Measurements from ENCODE around the gene PNMA8C. TPM values are rescaled to one million over a fixed set of nuclear protein-coding genes. Genes with fewer than 3 reads are reported as not detected.
"Not testable (repeated sequence)": the region's sequence is repeated elsewhere in the genome, so short reads cannot be mapped to it uniquely, and the experiment has no call there.

Gene PNMA8C
- total RNA-seq, 1 donor from 2014 or later = not detected

GRCh38 chr19:46456930-46457329, 28.2 kb upstream of the PNMA8C start:
- H3K4me1 Mint-ChIP-seq = no peaks in the 10 kb centered on the region
- intact Hi-C loops (cut with micrococcal nuclease) = no loop called here
- H3K27me3 Mint-ChIP-seq = peaks cover 7% of the 10 kb centered on the region
- H3K27ac Mint-ChIP-seq = no peak overlapping the region
- no peaks in the 10 kb centered on the region for H3K9me3 Mint-ChIP-seq
- H3K4me3 Mint-ChIP-seq = no peak overlapping the region
- no peaks in the 10 kb centered on the region for H3K36me3 Mint-ChIP-seq (ENCODE audit: low read depth)
- no peak for DNase-seq

DNA sequence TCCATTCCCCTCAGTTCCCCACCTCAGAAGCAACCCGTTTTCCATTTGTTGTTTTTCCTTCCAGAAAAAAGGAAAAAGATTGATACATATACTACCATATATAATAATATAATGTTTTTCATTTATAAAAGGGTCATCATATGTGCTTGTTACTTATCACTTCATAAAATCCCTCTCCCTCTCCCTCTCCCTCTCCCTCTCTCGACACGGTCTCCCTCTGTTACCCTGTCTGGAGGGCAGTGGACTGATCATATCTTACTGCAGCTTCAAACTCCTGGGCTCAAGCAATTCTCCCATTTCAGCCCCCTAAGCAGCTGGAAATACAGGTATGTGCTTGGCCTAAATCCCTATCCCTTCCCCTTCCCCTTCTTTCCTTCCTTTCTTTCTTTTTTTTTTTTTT, 25.5 kb upstream of the PNMA8C start:
- Mint-ChIP-seq H3K27me3 (peaks cover 18% of the 10 kb centered on the region), H3K9me3 (no peaks in the 10 kb centered on the region), H3K4me1 (no peaks in the 10 kb centered on the region), H3K27ac (no peak overlapping the region), H3K36me3 (ENCODE audit: low read depth) (no peaks in the 10 kb centered on the region), H3K4me3 (no peak overlapping the region)
- no peak for DNase-seq
- intact Hi-C loops (cut with micrococcal nuclease) = no loop called here

DNA sequence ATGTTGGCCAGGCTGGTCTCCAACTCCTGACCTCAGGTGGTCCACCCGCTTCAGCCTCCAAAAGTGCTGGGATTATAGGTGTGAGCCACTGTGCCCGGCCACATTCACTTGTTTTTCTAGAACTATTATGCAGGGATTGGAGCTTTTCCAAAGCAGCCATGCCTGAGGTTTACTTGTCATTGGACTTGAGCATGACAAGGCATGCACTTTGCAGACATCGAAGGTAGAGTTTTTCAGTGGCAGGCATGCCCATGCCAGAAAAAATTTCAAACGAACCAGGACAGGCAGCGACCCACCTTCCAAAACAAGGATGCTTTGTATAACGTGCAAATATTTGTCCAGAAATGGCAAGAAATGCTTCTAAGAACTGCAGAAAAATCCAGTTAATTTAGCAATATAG, 24.9 kb upstream of the PNMA8C start:
- Mint-ChIP-seq H3K36me3 (ENCODE audit: low read depth) (no peaks in the 10 kb centered on the region), H3K4me1 (no peaks in the 10 kb centered on the region), H3K27ac (no peak overlapping the region), H3K27me3 (peaks cover 18% of the 10 kb centered on the region), H3K4me3 (no peak overlapping the region), H3K9me3 (no peaks in the 10 kb centered on the region)
- intact Hi-C loops (cut with micrococcal nuclease) = no loop called here
- DNase-seq = no peak

DNA sequence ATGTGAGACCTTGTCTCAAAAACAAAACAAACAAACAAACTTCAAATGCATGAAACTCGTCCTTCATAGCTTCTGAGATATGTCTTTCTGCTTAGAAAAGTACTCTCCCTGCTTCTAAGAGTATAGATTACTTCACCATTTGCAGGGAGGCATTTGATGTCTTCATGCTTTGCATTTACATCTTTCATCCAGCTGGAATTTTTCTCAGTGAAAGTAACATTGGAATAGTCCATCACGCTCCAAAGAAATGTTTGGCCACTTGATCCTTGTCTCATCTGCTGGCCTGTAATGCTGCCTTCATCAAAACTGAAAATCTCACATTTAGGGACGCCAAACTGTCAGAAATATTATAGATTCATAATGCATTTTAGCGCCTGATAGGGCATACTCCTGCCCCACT, 23.4 kb upstream of the PNMA8C start:
- H3K27me3 Mint-ChIP-seq = peaks cover 18% of the 10 kb centered on the region
- H3K4me3 Mint-ChIP-seq = no peak overlapping the region
- H3K9me3 Mint-ChIP-seq = no peaks in the 10 kb centered on the region
- no peaks in the 10 kb centered on the region for H3K4me1 Mint-ChIP-seq
- H3K36me3 Mint-ChIP-seq (ENCODE audit: low read depth) = no peaks in the 10 kb centered on the region
- DNase-seq = no peak
- H3K27ac Mint-ChIP-seq = no peak overlapping the region
- intact Hi-C loops (cut with micrococcal nuclease) = no loop called here

DNA sequence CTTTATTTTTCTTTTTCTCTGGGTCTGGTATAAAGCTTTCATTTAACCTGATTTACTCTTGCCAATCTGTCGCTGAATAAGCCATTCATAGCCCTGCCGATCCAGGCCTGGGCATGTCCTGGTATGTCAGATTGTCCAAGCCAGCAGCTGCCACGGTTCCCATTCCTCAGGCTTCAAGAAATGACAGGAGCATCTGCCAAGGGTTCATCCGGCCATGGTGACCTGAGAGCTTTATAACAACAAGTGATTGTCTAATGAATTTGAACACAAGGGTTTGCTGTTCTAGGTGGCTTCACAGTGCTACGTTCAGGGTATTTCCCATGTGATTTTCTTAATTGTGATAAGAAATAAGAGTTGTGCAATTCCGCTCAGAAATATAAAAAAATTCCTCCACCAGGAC, 22.6 kb upstream of the PNMA8C start:
- intact Hi-C loops (cut with micrococcal nuclease) = no loop called here
- Mint-ChIP-seq H3K4me3 (no peak overlapping the region), H3K36me3 (ENCODE audit: low read depth) (no peaks in the 10 kb centered on the region), H3K27me3 (peaks cover 18% of the 10 kb centered on the region), H3K4me1 (no peaks in the 10 kb centered on the region), H3K27ac (no peak overlapping the region), H3K9me3 (no peaks in the 10 kb centered on the region)
- no peak for DNase-seq

- Mint-ChIP-seq H3K9me3 (no peaks in the 10 kb centered on the region), H3K4me1 (no peaks in the 10 kb centered on the region), H3K36me3 (ENCODE audit: low read depth) (no peaks in the 10 kb centered on the region), H3K27ac (no peak overlapping the region), H3K4me3 (no peak overlapping the region), H3K27me3 (peaks cover 18% of the 10 kb centered on the region)
- no peak for DNase-seq
- intact Hi-C loops (cut with micrococcal nuclease) = no loop called here
Measured at GRCh38 chr19:46450737-46451136, 22.0 kb upstream of the PNMA8C start.

GRCh38 chr19:46449228-46449627, 20.5 kb upstream of the PNMA8C start:
- Mint-ChIP-seq H3K27ac (no peak overlapping the region), H3K4me3 (no peak overlapping the region), H3K4me1 (no peaks in the 10 kb centered on the region), H3K9me3 (no peaks in the 10 kb centered on the region), H3K36me3 (ENCODE audit: low read depth) (no peaks in the 10 kb centered on the region), H3K27me3 (peaks cover 18% of the 10 kb centered on the region)
- intact Hi-C loops (cut with micrococcal nuclease) = no loop called here
- DNase-seq = no peak

DNA sequence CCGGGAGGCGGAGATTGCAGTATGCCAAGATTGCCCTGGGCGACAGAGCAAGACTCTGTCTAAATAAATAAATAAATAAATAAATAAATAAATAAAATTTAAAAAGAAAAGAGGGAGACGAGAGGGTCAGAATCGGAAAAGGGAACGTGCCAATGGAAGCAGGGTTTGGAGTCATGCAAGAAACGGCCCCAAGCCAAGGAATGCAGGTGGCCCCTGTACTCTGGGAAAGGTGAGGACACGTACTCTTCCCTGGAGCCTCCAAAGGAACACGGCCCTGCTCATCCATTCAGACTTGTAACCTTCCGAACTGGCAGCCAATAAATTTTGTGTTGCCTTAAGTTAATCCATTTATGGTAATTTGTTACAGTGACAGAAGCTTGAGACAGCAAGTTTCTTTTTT, 19.9 kb upstream of the PNMA8C start:
- Mint-ChIP-seq H3K9me3 (no peaks in the 10 kb centered on the region), H3K27me3 (peaks cover 18% of the 10 kb centered on the region), H3K4me3 (no peak overlapping the region), H3K36me3 (ENCODE audit: low read depth) (no peaks in the 10 kb centered on the region), H3K27ac (no peak overlapping the region), H3K4me1 (no peaks in the 10 kb centered on the region)
- DNase-seq = no peak
- intact Hi-C loops (cut with micrococcal nuclease) = no loop called here

- no peak overlapping the region for H3K27ac Mint-ChIP-seq
- intact Hi-C loops (cut with micrococcal nuclease) = no loop called here
- peaks cover 20% of the 10 kb centered on the region for H3K27me3 Mint-ChIP-seq
- DNase-seq = no peak
- H3K4me1 Mint-ChIP-seq = peaks cover 3% of the 10 kb centered on the region
- H3K4me3 Mint-ChIP-seq = no peak overlapping the region
- H3K9me3 Mint-ChIP-seq = no peaks in the 10 kb centered on the region
- no peaks in the 10 kb centered on the region for H3K36me3 Mint-ChIP-seq (ENCODE audit: low read depth)
Measured at GRCh38 chr19:46447824-46448223, 19.1 kb upstream of the PNMA8C start.

- H3K27me3 Mint-ChIP-seq = peaks cover 17% of the 10 kb centered on the region
- intact Hi-C loops (cut with micrococcal nuclease) = no loop called here
- H3K36me3 Mint-ChIP-seq (ENCODE audit: low read depth) = no peaks in the 10 kb centered on the region
- no peak overlapping the region for H3K4me3 Mint-ChIP-seq
- peaks cover 3% of the 10 kb centered on the region for H3K4me1 Mint-ChIP-seq
- no peak overlapping the region for H3K27ac Mint-ChIP-seq
- no peak for DNase-seq
- no peaks in the 10 kb centered on the region for H3K9me3 Mint-ChIP-seq
Measured at GRCh38 chr19:46447006-46447405, 18.3 kb upstream of the PNMA8C start.

- intact Hi-C loops (cut with micrococcal nuclease) = no loop called here
- no peaks in the 10 kb centered on the region for H3K9me3 Mint-ChIP-seq
- H3K27ac Mint-ChIP-seq = no peak overlapping the region
- no peak overlapping the region for H3K4me3 Mint-ChIP-seq
- peaks cover 11% of the 10 kb centered on the region for H3K27me3 Mint-ChIP-seq
- DNase-seq = no peak
- peaks cover 3% of the 10 kb centered on the region for H3K4me1 Mint-ChIP-seq
- no peaks in the 10 kb centered on the region for H3K36me3 Mint-ChIP-seq (ENCODE audit: low read depth)
Measured at GRCh38 chr19:46446021-46446420, 17.3 kb upstream of the PNMA8C start.

DNA sequence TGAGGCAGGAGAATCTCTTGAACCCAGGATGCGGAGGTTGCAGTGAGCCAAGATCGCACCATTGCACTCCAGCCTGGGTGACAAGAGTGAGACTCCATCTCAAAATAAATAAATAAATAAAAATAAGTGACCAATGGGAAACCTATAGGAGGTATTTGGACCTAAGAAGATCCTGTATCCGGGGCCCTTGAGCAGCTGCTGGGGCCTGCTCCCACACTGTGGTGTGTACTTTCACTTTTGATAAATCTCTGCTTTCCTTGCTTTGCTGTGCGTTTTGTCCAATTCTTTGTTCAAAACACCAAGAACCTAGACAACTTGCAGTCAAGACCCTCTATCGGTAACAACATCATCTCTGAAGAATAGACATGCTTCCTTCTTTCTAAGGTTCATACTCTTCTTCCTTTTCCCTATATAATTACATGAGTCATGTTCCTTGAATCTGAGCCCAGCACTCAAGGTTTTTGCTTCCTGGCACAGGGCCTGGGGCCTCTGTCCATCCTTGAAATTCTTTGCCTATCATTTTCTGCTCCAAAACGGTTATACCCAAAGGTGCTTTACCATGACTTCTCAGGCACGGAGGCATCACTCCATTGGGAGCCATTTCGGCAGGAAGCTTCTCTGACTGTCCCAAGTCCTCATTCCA, 14.2 kb upstream of the PNMA8C start:
- no peaks in the 10 kb centered on the region for H3K36me3 Mint-ChIP-seq (ENCODE audit: low read depth)
- H3K4me3 Mint-ChIP-seq = no peak overlapping the region
- H3K9me3 Mint-ChIP-seq = no peaks in the 10 kb centered on the region
- no peak for DNase-seq
- no peak overlapping the region for H3K27ac Mint-ChIP-seq
- peaks cover 3% of the 10 kb centered on the region for H3K4me1 Mint-ChIP-seq
- peaks cover 5% of the 10 kb centered on the region for H3K27me3 Mint-ChIP-seq
- intact Hi-C loops (cut with micrococcal nuclease) = no loop called here

GRCh38 chr19:46441866-46442265, 13.1 kb upstream of the PNMA8C start:
- no peak overlapping the region for H3K27ac Mint-ChIP-seq
- peaks cover 5% of the 10 kb centered on the region for H3K27me3 Mint-ChIP-seq
- H3K36me3 Mint-ChIP-seq (ENCODE audit: low read depth) = no peaks in the 10 kb centered on the region

GRCh38 chr19:46435689-46436088, 7.0 kb upstream of the PNMA8C start:
- H3K9me3 Mint-ChIP-seq; H3K36me3 Mint-ChIP-seq (ENCODE audit: low read depth); H3K4me1 Mint-ChIP-seq; intact Hi-C loops (cut with micrococcal nuclease); H3K4me3 Mint-ChIP-seq; DNase-seq; H3K27ac Mint-ChIP-seq: not testable (repeated sequence)
- H3K27me3 Mint-ChIP-seq = peaks cover 15% of the 10 kb centered on the region

More at GRCh38 chr19:46441866-46442265, 13.1 kb upstream of the PNMA8C start:
- Mint-ChIP-seq H3K4me1 (peaks cover 3% of the 10 kb centered on the region), H3K9me3 (no peaks in the 10 kb centered on the region), H3K4me3 (no peak overlapping the region)
- intact Hi-C loops (cut with micrococcal nuclease) = no loop called here
- DNase-seq = no peak

DNA sequence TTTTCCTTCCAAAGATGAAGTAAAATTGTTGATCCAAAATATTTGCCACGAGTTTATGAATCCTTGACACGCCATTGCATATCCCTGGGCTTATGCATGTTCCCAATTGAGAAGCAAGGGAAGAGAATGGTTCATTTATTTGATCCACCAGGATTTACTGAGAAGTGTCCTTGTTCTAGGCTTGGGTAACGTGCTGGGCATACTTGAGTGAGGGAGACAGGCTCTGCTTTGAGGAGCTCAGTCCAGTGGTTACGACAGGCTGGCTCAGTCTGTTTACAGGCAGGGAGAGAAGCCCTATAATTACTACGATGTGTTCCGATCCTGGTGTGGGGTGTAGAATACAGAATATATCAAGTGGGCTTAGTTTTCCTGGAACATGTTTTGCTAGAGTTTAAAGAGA, 6.3 kb upstream of the PNMA8C start:
- H3K27me3 Mint-ChIP-seq = peaks cover 21% of the 10 kb centered on the region
- H3K4me3 Mint-ChIP-seq = no peak overlapping the region
- no peaks in the 10 kb centered on the region for H3K36me3 Mint-ChIP-seq (ENCODE audit: low read depth)
- DNase-seq = no peak
- intact Hi-C loops (cut with micrococcal nuclease) = no loop called here
- no peaks in the 10 kb centered on the region for H3K9me3 Mint-ChIP-seq
- H3K27ac Mint-ChIP-seq = no peak overlapping the region
- peaks cover under 1% of the 10 kb centered on the region for H3K4me1 Mint-ChIP-seq
